T-helper 22 cell (primary cell): ENCODE data around the gene ADGRD1.
"Not testable (repeated sequence)": the region's sequence is repeated elsewhere in the genome, so short reads cannot be mapped to it uniquely, and the experiment has no call there.

Experiments
- DNase-seq: peaks from one replicate; pipeline ENCODE4 v3.0.0-alpha.2; 2020; ENCODE audit warnings: low read depth

Gene ADGRD1

DNA sequence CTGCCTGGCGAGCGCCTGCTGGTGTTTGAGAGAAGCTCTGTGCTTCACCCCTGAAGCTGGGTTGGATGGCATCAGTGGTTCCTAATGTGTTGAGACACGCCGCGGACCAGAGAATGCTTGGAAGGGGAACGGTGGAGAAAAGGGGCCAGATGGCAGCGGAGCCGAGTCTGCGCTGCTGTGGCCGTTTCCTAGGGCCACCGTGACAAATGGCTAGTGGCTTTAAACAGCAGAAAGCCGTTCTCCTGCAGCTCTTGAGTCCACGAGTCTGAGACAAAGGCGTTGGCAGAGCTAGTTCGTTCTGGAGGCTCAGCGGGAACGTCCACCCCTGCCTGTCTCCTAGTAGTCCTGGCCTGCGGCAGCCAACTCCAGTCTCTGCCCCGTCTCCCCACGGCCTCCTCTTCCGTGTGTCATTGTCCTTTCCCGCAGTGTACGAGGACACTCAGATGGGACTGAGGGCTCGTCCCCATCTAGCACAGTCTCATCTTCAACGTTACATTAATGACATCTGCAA is 103.6 kb downstream of the ADGRD1 start:
- DNase-seq = no peak

DNA sequence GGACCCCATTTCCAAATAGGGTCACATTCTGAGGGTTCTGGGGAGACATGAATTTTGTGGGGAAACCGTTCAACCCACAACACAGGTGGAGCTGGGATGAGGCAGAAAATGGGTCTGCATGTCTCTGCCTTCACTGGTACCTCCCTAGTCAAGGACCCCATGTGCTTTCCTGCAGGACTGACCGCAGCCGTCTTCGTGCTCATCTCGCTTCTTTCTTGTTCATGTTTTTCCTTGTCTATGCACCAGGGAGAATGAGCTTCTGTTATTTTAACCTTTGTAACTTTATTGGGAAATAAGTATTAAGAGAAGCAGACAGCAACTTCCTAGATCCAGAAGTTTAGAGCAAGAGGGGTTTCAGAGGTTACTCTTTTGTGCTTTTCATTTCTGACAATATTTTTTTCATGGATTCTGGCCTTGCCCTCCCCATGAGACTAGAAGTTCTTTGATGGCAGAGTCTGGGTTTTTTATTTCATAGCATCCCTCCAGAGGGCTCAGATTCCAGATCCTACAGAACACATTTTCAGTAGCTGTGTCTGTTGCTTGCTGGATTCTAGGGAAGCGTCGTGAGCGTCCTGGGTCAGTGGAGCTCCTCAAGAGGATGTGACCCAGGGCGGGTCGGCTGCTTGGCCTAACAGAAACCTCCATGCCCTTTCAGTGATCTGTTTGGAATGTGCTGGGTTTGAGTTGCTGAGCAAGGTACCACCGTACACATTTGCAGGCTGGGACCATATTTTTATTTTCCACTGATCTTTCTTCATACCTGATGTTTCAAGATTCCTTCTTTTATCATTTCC is 104.2 kb downstream of the ADGRD1 start:
- DNase-seq = no peak

DNA sequence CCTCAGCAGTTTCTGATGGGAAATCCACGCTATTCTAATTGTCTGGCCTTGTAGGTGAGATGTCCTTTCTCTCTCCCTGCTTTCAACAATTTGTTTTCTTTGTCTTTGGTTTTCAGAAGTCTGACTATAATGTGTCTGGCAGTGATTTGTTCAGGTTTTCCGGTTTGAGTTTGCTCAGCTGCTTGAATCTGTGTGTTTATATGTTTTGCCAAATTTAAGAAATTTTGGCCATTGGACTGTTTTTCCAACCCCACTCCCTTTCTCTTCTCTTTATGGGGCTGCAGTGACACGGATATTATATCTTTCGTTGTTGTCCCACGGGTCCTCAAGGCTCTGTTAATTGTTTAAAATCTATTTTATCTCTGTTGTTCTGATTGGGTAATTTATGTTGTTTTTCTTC is 105.0 kb downstream of the ADGRD1 start:
- DNase-seq = no peak

DNA sequence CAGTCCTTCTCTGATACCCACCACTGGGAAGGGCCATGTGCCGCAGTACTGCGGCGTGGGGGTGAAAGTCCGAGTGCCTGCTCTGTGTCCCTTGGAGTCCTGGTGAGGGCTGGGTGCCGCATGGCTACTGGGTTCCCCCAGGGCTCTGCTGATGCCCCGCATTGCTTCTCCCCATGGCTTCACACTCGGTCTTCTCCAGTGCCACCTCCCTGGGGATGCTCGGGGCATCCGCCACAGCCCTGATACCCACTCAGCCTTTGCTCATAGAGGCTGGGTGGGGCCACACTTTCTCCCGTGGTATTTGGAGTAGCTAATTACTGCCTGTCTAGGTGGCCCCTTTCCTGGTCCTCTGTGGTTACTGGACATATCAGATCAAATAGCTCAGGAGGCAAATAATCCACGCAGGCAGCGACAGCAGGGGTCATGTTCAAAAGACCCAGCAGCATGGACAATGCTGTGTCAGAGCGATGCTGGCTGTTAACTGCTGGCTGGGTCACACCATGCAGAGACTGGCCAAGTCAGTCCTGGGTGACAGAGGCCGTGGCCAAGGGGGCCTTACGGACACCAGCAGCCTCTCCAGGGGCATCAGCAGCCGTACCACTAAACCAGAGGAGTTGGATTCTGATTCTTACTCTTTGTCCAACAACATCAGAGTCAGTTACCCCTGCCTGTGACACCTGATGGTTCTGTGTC is 106.5 kb downstream of the ADGRD1 start:
- no peak for DNase-seq

DNA sequence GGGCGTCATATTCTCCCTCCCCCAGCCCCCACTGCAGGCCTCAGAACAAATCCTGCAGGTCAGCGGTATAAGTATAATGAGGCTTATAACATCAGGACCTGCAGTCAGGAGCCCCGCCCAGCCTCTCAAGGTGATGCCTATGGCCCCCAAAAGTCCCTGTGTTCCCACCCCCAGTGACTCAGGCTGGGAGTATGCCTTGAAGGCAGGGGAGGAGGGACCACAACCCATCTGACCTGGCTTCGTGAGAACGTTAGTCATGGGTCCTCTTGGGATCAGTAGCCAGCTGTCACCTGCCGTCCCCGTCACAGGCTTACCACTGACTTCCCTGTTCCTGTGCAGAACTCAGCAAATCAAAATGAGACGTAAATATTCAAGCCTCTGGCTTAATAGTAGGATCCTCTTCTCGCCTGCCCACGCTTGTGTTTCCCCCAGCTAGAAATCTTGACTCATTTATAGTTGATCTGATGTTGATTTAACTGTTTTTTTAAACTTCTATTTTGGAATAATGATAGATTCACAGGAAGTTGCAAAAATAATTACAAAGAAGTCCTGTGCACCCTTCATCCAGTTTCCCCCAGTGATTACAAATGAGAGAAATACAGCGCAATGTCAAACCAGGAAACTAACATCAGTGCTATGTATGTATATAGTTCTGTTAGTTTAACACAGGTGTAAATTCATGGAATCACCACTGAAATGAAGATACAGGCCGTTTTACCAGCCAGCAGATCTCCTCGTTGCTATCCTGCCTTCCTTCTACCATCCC is 107.5 kb downstream of the ADGRD1 start:
- no peak for DNase-seq

DNA sequence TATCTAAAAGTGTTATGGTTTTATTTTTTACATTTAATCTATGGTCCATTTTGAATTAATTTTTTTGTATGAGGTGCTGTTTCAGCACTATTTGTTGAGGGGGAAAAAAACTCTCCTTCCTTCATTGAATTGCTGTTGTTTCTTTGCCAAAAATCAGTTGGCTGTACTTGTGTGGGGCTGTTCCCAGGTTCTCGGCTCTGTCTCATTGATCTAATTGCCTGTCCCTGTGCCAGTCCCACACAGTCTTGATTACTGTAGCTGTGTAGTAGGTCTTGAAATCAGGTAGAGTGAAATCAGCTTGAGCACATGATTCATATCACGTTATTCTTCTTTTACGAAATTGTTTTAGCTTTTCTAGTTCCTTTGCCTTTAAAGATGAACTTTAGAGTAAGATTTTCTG is 109.7 kb downstream of the ADGRD1 start:
- DNase-seq = no peak

DNA sequence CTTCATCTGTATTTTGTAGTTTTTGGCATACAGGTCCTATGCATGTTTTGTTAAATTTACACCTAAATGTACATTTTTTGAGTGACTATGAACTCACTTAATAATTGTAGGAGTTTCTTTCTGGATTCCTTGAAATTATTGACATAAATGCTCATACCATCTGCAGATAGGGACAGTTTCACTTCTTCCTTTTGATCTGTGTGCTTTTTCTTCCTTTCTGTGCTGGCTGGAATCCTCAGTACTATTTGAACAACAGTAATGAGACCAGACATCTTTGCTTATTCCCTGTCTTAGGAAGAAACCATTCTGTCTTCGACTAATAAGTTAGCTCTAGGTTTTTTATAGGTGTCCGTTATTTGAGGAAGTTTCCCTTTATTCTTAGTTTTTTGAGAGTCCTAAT is 110.3 kb downstream of the ADGRD1 start:
- DNase-seq = no peak

DNA sequence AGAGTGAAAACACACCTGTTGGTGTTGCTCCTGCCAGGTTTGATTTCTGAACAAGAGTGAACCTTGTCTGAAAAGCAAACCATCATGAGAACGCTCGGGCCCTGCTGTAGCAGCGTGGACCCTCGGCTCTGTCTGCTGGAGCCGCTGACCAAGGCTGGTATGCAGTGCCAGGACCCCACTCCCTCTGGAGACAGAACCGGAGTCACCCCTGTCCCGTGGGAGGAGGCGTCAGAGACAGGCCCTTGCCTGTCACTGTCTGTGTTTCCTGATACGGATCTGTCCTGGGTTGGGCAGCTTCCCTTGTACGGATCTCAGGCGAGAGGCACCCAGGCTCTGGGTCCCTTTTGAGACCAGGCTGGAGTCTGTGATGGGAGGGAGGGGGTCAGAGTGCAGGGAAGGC is 111.6 kb downstream of the ADGRD1 start:
- no peak for DNase-seq

DNA sequence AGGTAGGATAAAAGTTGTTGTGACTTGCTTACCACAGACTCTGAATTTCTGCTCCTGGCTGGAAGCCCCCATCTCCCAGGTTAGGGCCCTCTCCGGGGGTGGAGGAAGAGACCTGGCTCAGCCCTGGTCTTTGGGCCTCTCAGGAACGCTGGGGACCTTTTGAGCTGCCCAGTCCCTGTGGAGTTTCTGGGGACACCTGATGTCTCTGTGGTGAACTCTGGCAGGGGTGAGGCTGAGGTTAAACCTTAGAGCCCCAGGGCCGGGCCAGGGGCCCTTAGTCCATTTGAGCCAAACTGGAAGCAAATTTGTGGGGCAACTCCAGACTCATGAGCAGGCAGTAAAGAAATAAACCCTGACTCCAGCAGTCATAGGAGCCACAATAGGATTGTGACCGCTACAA is 112.1 kb downstream of the ADGRD1 start:
- no peak for DNase-seq

DNA sequence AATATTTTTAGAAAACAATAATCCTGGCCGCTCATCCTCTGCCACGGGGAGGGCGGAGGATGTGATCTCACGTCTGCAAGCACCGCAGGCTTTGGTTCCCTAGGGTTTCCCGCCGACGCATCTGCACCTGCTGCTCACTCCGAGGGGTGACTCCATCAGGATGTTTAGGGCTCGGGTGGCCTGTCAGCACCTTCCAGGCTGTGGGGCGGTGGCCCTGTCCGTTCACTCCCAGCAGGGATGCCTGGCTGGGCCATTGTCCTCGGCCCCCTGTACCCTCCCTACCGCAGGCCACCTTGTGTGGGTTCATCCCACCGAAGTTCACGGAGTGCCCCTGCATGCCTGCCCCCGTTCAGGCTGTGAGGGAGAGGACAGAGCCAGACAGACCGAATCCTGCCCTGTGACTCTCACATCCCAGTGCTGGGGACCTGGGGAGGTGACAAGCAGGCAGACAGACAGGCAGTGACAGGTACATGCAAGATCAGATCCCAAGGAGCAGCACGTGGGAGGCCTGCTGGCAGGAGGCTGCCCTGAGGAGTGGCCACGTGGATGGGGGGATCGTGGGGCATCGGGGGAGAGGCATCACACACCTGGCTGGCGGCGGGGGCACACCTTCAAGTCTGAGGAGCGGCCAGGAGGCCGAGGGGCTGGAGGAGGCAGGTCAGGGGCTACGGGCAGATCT is 112.6 kb downstream of the ADGRD1 start:
- no peak for DNase-seq

DNA sequence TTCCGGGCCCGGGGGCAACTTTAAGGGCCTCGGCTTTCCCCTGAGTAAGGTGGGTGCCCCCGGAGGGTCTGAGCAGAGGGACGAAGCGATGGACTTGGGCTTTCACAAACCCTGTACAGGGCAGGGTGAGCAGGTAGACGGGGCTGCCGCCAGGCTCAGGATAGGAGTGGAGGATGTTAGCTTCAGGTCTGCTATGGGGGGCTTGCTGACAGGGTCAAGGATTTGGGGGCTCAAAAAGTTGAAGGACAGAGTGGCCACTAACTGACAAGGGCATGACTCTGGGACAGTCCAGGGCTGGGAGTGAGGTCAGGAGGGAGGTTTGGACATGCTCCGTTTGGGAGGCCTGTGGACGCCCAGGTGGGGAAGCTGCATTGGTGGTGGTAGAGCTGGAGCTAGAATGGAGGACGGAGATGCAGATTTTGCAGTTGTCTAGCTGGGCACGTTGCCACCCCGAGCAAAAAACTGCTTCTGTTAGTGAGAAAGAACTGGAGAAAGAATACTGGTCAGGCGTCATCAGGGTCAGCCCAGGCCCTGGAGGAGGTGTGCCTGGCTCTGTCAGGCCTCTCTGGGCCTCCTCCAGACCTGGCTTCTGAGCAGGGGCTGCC is 113.3 kb downstream of the ADGRD1 start:
- DNase-seq = no peak

DNA sequence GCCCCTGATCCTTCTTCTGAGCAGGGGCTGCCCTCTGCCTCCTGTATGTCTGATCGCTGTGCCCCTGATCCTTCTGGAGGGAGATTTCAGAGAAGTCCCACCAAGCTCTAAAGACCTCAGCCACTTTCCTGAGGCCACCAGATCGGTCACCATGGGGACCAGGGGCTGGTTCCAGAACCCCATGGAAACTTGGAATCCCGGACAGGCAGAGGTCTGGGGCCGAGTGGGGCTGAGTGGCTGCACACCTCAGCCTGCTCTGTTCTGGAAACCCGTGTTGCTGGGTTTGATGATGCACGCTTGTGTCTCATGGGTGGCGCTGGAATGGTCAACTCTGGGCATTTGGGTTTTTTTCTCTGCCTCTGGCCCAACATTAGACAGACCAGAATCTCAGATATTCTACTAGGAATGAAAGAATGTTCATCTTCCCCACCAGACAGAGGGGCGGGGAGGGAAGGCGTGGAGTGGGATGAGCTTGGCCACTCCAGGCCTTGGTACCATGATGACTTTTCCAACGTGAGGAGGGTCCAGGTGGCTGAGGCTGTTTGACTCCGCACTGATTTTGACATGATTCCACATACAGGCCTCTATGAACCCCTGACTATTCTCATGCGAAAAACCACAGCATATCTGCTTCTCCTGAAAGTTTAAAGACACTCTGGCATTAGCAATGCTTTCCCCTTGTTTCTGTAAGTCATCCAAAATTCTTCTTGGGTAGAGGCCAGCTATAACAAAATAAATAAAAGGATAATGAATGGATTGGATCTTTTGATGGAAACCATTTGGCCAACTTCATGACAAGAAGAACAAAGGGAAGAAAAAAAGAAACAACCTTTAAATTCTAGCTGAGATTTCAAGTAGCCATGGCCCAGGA is 114.5 kb downstream of the ADGRD1 start:
- no peak for DNase-seq

DNA sequence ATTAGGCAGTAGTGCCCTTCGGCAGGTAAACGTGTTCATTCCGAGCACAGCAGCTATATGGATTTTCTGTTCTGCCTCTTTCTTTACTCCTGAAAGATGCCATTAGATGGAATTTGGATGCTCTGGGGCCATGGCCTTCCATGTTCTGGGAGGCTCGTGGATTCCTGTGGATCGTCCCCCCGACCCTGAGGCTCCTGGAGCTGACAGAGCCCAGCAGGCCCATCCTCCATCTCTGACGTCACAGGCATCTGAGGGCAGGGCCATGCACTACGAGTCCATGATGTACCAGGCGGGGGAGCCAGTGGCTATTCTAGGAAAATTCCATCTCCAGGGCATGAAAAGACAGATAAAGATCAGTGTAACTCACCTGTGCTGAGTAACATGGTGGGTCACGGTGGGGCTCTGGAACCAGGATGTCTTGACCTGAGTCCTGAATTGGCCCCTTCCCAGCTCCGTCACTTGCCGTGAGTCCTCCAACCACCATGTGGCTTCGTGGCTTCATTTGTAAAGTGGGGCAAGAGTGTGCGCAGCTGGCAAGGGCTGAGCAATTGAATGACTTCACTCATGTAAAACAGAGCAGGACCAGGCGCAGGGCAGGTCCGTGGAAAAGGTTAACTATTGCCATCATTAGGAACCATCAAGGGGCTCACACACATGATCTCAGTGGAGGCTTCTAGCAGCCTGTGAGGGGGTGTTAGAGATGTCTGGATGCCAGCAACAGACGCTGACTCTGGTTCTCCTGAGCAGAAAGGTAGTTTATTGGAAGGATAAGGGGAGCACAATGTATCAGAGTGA is 115.4 kb downstream of the ADGRD1 start:
- DNase-seq = not testable (repeated sequence)

DNA sequence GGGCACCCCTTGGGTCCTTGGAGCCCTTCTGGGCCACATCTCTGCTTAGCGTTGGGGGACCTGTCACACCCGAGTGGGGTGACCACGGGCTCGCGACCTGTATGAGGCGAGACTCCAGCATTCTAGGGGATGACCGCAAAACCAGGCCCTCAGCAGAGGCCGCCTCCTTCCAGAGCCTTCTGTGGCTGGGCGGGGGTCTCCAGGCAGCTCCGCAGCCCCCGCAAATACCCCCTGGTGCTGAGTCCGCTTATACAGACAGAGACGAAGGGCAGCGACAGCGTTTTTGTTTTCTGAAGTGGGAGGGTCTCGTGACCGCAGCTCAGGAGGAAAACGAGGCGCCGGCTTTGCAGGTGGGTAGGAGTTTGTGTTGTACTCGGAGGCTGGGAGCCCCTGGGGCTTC is 116.4 kb downstream of the ADGRD1 start:
- DNase-seq = not testable (repeated sequence)

DNA sequence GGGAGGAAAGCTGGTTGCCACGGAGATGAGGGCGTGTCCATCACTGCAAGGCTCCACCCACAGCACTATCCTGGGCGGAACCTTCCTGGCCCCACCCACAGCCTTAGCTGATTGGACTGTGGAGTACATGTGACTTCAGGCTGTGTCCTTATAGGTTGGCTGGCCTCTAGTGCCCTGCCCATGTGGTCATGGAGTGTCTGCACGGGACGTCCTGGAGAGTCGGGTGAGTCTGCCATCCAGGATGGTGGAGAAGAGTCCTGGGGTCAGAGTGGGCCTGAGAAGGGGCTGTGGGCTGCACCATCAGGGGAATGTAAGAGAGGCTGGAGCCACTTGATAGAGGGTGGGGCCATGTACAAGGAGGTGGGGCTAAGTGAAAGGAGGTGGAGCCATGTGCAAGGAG is 117.0 kb downstream of the ADGRD1 start:
- DNase-seq = not testable (repeated sequence)

DNA sequence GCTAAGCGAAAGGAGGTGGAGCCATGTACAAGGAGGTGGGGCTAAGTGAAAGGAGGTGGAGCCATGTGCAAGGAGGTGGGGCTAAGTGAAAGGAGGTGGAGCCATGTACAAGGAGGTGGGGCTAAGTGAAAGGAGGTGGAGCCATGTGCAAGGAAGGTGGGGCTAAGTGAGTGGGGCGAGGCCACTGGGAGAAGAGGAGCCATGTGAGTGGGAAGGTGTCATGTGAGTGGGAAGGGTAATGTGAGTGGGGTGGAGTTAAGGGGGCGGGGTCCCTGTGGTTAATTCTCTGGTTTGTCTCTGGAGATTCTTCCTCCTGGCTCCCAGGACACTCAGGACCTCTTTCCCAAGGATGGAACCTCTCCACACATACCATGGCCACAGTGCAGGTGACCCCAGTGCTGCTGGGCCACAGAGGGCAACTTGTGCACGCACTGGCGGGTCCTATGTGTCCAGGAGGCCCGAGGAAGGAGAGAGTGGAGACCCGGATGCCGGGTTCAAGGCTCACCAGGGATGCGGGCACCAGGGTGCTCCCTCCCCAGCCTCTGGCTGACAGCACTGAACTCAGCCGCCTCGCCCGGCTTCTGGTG is 117.6 kb downstream of the ADGRD1 start:
- DNase-seq = not testable (repeated sequence)

DNA sequence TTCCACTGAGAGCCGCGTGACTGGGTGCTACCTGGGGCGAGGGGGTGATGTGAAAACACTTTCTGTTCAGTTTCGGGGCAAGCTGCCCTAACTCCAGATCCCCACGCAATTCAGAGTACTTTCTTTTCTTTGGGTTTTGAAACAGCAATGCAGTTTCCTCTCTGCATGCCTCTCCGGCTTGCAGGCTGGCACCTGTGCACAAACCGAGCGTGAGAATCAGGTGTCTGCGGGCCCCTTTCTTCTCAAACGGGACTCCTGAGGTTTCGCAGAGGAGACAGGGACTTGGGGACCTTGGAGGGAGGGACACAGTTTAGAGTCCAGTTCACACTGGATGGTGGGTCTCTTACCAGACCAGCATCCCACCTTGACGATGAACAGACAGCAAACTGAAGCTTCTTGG is 118.2 kb downstream of the ADGRD1 start:
- DNase-seq = not testable (repeated sequence)

DNA sequence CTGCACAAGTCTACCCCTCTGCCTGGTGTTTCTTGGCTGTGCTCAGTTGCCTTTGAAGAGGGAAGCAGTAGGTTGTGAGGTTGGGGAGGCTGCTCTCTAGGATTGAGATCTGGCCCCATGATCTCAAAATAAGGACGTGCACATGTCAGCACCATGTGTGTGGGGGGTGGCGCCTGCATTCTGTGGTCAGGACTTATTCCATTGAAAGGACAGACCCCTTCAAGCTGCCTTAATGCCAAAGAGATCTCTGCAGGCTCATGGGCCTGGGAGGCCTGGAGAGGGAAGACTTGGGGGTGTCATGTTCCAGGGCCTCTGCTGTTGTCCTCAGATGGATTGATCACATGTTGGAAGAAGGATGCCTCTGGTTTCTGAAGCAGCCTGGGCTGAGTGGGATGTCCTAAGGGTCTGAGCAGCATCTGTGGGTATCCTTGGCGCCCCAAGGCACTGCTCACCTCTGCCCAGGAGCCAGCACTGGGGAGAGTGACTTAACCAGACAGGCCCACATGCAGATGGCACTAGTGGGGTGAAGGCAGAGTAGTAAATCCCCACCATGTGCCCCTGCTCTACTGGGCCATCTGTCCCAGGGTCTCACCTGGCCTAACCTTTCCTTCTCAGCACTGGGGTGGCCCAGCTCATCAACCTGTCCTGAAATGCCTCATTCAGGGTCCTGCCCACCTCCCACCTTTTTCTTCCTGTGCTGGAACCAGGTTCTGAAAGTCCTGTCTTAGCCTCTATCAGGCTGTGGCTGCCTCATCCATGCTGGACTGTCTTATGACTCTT is 118.9 kb downstream of the ADGRD1 start:
- no peak for DNase-seq
